Neuronal stem cell (in vitro differentiated cells): ENCODE data around the gene SCAMP3.

Experiments used
- DNase-seq: peaks from one replicate; pipeline ENCODE4 v3.0.0-alpha.2; 2013; ENCODE audit warnings: low spot score
- H2AFZ ChIP-seq: one replicate; pipeline ENCODE4 v1.6.1; 2013; ENCODE audit warnings: mild to moderate bottlenecking, low read length, inconsistent platforms
- H2AK5ac ChIP-seq: 2 replicates; pipeline ENCODE4 v1.6.1; 2013; ENCODE audit warnings: low read depth, mild to moderate bottlenecking, inconsistent platforms, low read length, moderate library complexity, mixed read lengths
- H2BK120ac ChIP-seq: 2 replicates; pipeline ENCODE4 v1.6.1; 2013; ENCODE audit warnings: low read depth, mild to moderate bottlenecking, inconsistent platforms, low read length, moderate library complexity, mixed read lengths
- H2BK12ac ChIP-seq: one replicate; pipeline ENCODE4 v1.6.1; 2013; ENCODE audit warnings: low read length, inconsistent platforms
- H2BK15ac ChIP-seq: 2 replicates; pipeline ENCODE4 v1.6.1; 2013; ENCODE audit warnings: mild to moderate bottlenecking, low read length, inconsistent platforms, mixed read lengths
- H2BK5ac ChIP-seq: one replicate; pipeline ENCODE4 v1.6.1; 2013; ENCODE audit warnings: inconsistent platforms, mild to moderate bottlenecking, low read length, moderate library complexity
- H3K14ac ChIP-seq: one replicate; pipeline ENCODE4 v1.6.1; 2013; ENCODE audit warnings: low read length, inconsistent platforms
- H3K18ac ChIP-seq: 2 replicates; pipeline ENCODE4 v1.6.1; 2013; ENCODE audit warnings: low read length, inconsistent platforms
- H3K23ac ChIP-seq: 2 replicates; pipeline ENCODE4 v1.6.1; 2013; ENCODE audit warnings: low read depth, mild to moderate bottlenecking, mixed read lengths, low read length, inconsistent platforms; ENCODE audit not compliant: poor library complexity
- H3K27ac ChIP-seq: replicated peaks from 3 replicates; pipeline ENCODE4 v1.5.1; 2013; ENCODE audit warnings: low read length, inconsistent platforms
- H3K27me3 ChIP-seq, 3 experiments: 2 replicates each; pipeline ENCODE4 v1.6.1; 2013; ENCODE audit warnings: low read length in 3 of 3, mild to moderate bottlenecking in 2 of 3, inconsistent platforms in 1 of 3, low read depth in 1 of 3, mixed read lengths in 1 of 3, moderate library complexity in 1 of 3; ENCODE audit not compliant: control insufficient read depth in 3 of 3, insufficient read depth in 3 of 3
- H3K36me3 ChIP-seq, 2 donors: replicated peaks in 1 of 2; 2 replicates each; pipeline ENCODE4 v1.6.1; 2013; ENCODE audit warnings: low read length in 2 of 2; ENCODE audit not compliant: control insufficient read depth in 2 of 2, insufficient read depth in 2 of 2
- H3K4ac ChIP-seq: 2 replicates; pipeline ENCODE4 v1.6.1; 2013; ENCODE audit warnings: inconsistent platforms, mild to moderate bottlenecking, low read length, moderate library complexity
- H3K4me1 ChIP-seq, 2 donors: 1 replicate in 1 of 2; 2 replicates in 1 of 2; pipeline ENCODE4 v1.6.1; 2013; ENCODE audit warnings: low read length in 2 of 2, low read depth in 1 of 2; ENCODE audit not compliant: control insufficient read depth in 2 of 2, insufficient read depth in 1 of 2
- H3K4me2 ChIP-seq: one replicate; pipeline ENCODE4 v1.6.1; 2013; ENCODE audit warnings: mild to moderate bottlenecking, low read length, inconsistent platforms; ENCODE audit not compliant: insufficient read depth, poor library complexity, severe bottlenecking
- H3K4me3 ChIP-seq, 2 donors: 2 replicates each; pipeline ENCODE4 v1.5.1; 2013; ENCODE audit warnings: low read length in 2 of 2, mild to moderate bottlenecking in 2 of 2, inconsistent platforms in 1 of 2, moderate library complexity in 1 of 2
- H3K79me1 ChIP-seq: one replicate; pipeline ENCODE4 v1.6.1; 2013; ENCODE audit warnings: low read depth, mild to moderate bottlenecking, inconsistent platforms, low read length, moderate library complexity
- H3K9ac ChIP-seq: one replicate; pipeline ENCODE4 v1.6.1; 2013; ENCODE audit warnings: mild to moderate bottlenecking, low read depth, low read length, inconsistent platforms; ENCODE audit not compliant: poor library complexity
- H3K9me3 ChIP-seq, 2 donors: replicated peaks in 1 of 2; 2 replicates each; pipeline versions ENCODE3 to v1.6.1; 2013; ENCODE audit warnings: low read length in 2 of 2, mild to moderate bottlenecking in 2 of 2, inconsistent platforms in 1 of 2, low read depth in 1 of 2, mixed read lengths in 1 of 2, moderate library complexity in 1 of 2; ENCODE audit not compliant: control insufficient read depth in 2 of 2, insufficient read depth in 1 of 2
- H4K8ac ChIP-seq: one replicate; pipeline ENCODE4 v1.6.1; 2013; ENCODE audit warnings: low read depth, mild to moderate bottlenecking, inconsistent platforms, low read length, moderate library complexity
- H4K91ac ChIP-seq: one replicate; pipeline ENCODE4 v1.6.1; 2013; ENCODE audit warnings: low read length, low read depth, mild to moderate bottlenecking, inconsistent platforms; ENCODE audit not compliant: poor library complexity
- WGBS, 2 donors: extraction: QIAGEN DNeasy Blood & Tissue Kit; methylation state at CpG; one replicate each; pipeline ENCODE4 v1.1.7; 2013; ENCODE audit warnings: missing lambda C conversion rate in 2 of 2, mixed read lengths in 1 of 2; ENCODE audit not compliant: insufficient read length in 2 of 2, insufficient replicate concordance in 1 of 2; ENCODE audit errors: extremely low coverage in 2 of 2; 5-methylcytosine and 5-hydroxymethylcytosine counted together

The SCAMP3 gene

GRCh38 chr1:155307247-155307740, 45.1 kb upstream of the SCAMP3 start:
- H3K9me3 ChIP-seq: no peaks in the 10 kb centered on the region
- peaks cover 17 to 21% of the 10 kb centered on the region in 2 donors for H3K4me1 ChIP-seq
- H3K27ac ChIP-seq: peak overlapping the region; percentile 87
- H3K36me3 ChIP-seq: peaks cover 11 to 28% of the 10 kb centered on the region in 2 donors
- no peak overlapping the region for H3K9ac ChIP-seq
- no peak overlapping the region for H2BK5ac ChIP-seq
- no peak overlapping the region for H3K4me3 ChIP-seq
- H2AK5ac ChIP-seq: peak overlapping the region; percentile 34
- H2BK12ac ChIP-seq: no peak overlapping the region
- H2AFZ ChIP-seq: no peak overlapping the region
- no peak overlapping the region for H3K4ac ChIP-seq
- no peak overlapping the region for H2BK15ac ChIP-seq
- no CpG with 5 or more reads among the region's 6 CpGs for WGBS, 2 donors
- H3K14ac ChIP-seq: no peak overlapping the region
- H3K79me1 ChIP-seq: peaks cover 9% of the 10 kb centered on the region
- H3K23ac ChIP-seq: no peak overlapping the region
- H4K8ac ChIP-seq: no peak overlapping the region
- no peak overlapping the region for H4K91ac ChIP-seq
- no peak for DNase-seq
- no peak overlapping the region for H3K4me2 ChIP-seq
- no peak overlapping the region for H3K18ac ChIP-seq
- H2BK120ac ChIP-seq: no peak overlapping the region
- no peaks in the 10 kb centered on the region for H3K27me3 ChIP-seq

- no peak overlapping the region for H2BK120ac ChIP-seq
- H3K9me3 ChIP-seq: no peaks in the 10 kb centered on the region
- H2BK15ac ChIP-seq: no peak overlapping the region
- H3K36me3 ChIP-seq: peaks cover 6 to 15% of the 10 kb centered on the region in 2 donors
- no peak overlapping the region for H3K4me3 ChIP-seq
- no peaks in the 10 kb centered on the region for H3K27me3 ChIP-seq
- no peak overlapping the region for H4K8ac ChIP-seq
- peak overlapping the region; percentile 73 for H2AFZ ChIP-seq
- peaks cover 17 to 18% of the 10 kb centered on the region in 2 donors for H3K4me1 ChIP-seq
- H3K4ac ChIP-seq: no peak overlapping the region
- no peak overlapping the region for H3K4me2 ChIP-seq
- no peak overlapping the region for H3K14ac ChIP-seq
- no peak overlapping the region for H2BK5ac ChIP-seq
- H3K23ac ChIP-seq: no peak overlapping the region
- H3K9ac ChIP-seq: no peak overlapping the region
- peak overlapping the region; percentile 0 for H2AK5ac ChIP-seq
- no CpG with 5 or more reads among the region's 7 CpGs for WGBS, 2 donors
- H3K79me1 ChIP-seq: peaks cover 9% of the 10 kb centered on the region
- no peak overlapping the region for H3K27ac ChIP-seq
- H3K18ac ChIP-seq: peak overlapping the region; percentile 55
- H2BK12ac ChIP-seq: peak overlapping the region; percentile 0
- no peak for DNase-seq
- no peak overlapping the region for H4K91ac ChIP-seq
These were observed 43.8 kb upstream of the SCAMP3 start for GRCh38 chr1:155305881-155306391.

GRCh38 chr1:155304558-155305063, 42.5 kb upstream of the SCAMP3 start:
- Histone ChIP-seq H4K91ac (no peak overlapping the region), H3K79me1 (peaks cover 1% of the 10 kb centered on the region), H3K4me2 (no peak overlapping the region), H3K36me3 (peaks cover 0 to 2% of the 10 kb centered on the region in 2 donors), H4K8ac (no peak overlapping the region), H2BK12ac (peak overlapping the region; percentile 75), H3K27me3 (no peaks in the 10 kb centered on the region), H3K27ac (no peak overlapping the region), H2AFZ (no peak overlapping the region), H2BK120ac (no peak overlapping the region), H2AK5ac (no peak overlapping the region), H3K4me3 (no peak overlapping the region), H3K18ac (no peak overlapping the region), H3K4ac (peak overlapping the region; percentile 43), H3K4me1 (peaks cover 8 to 10% of the 10 kb centered on the region in 2 donors), H3K23ac (no peak overlapping the region), H2BK15ac (peak overlapping the region; percentile 76), H3K9ac (no peak overlapping the region), H2BK5ac (no peak overlapping the region), H3K14ac (no peak overlapping the region), H3K9me3 (no peaks in the 10 kb centered on the region)
- no peak for DNase-seq
- WGBS, 2 donors: no CpG with 5 or more reads among the region's 11 CpGs

- H2BK120ac ChIP-seq: no peak within 1 kb of the TSS
- H2BK12ac ChIP-seq: peak within 1 kb of the TSS; percentile 31
- no peaks in the 10 kb centered on the region for H3K36me3 ChIP-seq
- no peak for DNase-seq
- H4K8ac ChIP-seq: no peak within 1 kb of the TSS
- no peak within 1 kb of the TSS for H4K91ac ChIP-seq
- no peak within 1 kb of the TSS for H3K27ac ChIP-seq
- WGBS, 2 donors: no CpG with 5 or more reads among the region's 5 CpGs
- H3K23ac ChIP-seq: no peak within 1 kb of the TSS
- peak within 1 kb of the TSS; percentile 38 for H3K9ac ChIP-seq
- H3K18ac ChIP-seq: peak within 1 kb of the TSS; percentile 31
- H2AK5ac ChIP-seq: peak within 1 kb of the TSS; percentile 89
- no peak within 1 kb of the TSS for H3K14ac ChIP-seq
- no peak within 1 kb of the TSS for H2BK5ac ChIP-seq
- H3K4ac ChIP-seq: no peak within 1 kb of the TSS
- peak within 1 kb of the TSS; percentile 49 for H2AFZ ChIP-seq
- H3K4me3 ChIP-seq: no peak within 1 kb of the TSS
- H3K4me1 ChIP-seq: peaks cover 5 to 6% of the 10 kb centered on the region in 2 donors
- no peak within 1 kb of the TSS for H3K4me2 ChIP-seq
- peaks cover 0 to 6% (median 2%) of the 10 kb centered on the region in 3 experiments for H3K27me3 ChIP-seq
- H3K9me3 ChIP-seq: no peaks in the 10 kb centered on the region
- peak within 1 kb of the TSS; percentile 88 for H2BK15ac ChIP-seq
- no peaks in the 10 kb centered on the region for H3K79me1 ChIP-seq
These were observed 39.2 kb upstream of the SCAMP3 start, which contains the start of gene PKLR for GRCh38 chr1:155301342-155301841. PKLR (minus strand) TSS chr1:155301438; CDS start chr1:155301395, 43 bp downstream.
